Ectodermal cell (in vitro differentiated cells): ENCODE results near the gene NUAK1.

ENCODE experiments used
- H3K27ac ChIP-seq: 2 replicates; pipeline ENCODE4 v1.7.0; 2013; ENCODE audit warnings: mild to moderate bottlenecking, low read depth, low read length; ENCODE audit not compliant: insufficient read depth, poor library complexity, severe bottlenecking
- H3K27me3 ChIP-seq: 2 replicates; pipeline ENCODE4 v1.7.0; 2013; ENCODE audit warnings: mild to moderate bottlenecking, low read length; ENCODE audit not compliant: insufficient read depth, control insufficient read depth, poor library complexity, severe bottlenecking
- H3K36me3 ChIP-seq: one replicate; pipeline ENCODE4 v1.7.0; 2013; ENCODE audit warnings: low read length; ENCODE audit not compliant: control insufficient read depth, insufficient read depth
- H3K4me1 ChIP-seq: one replicate; pipeline ENCODE4 v1.7.0; 2013; ENCODE audit warnings: low read length; ENCODE audit not compliant: control insufficient read depth, insufficient read depth
- H3K4me3 ChIP-seq: 2 replicates; pipeline ENCODE4 v1.7.0; 2013; ENCODE audit warnings: low read depth, low read length, control low read depth; ENCODE audit not compliant: insufficient read depth
- H3K9me3 ChIP-seq: 2 replicates; pipeline ENCODE4 v1.7.0; 2013; ENCODE audit warnings: mild to moderate bottlenecking, low read length, moderate library complexity; ENCODE audit not compliant: control insufficient read depth
- WGBS, 2 experiments: methylation state at CpG; one replicate each; pipeline ENCODE4 v1.1.7; 2013; ENCODE audit warnings: missing lambda C conversion rate in 2 of 2; 5-methylcytosine and 5-hydroxymethylcytosine counted together

NUAK1 gene

DNA sequence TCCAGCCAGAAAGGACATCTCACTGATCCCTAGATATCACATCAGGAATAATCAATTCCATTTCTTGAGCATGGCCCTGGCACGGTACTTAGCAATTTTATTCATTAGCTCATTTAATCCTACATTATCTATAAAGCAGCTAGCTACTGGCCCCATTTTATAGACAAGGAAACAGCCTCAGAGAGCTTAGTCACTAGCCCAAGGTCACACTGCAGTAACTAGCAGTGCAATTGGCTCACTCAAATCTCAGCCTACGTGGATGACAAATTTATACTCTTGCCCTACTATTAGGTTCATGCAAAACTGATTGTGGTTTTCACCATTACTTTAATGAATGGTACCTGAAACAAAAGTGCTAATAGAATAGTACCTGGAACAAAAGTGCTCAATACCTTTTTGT lies 41.7 kb downstream of the NUAK1 start:
- H3K36me3 ChIP-seq = no peaks in the 10 kb centered on the region

DNA sequence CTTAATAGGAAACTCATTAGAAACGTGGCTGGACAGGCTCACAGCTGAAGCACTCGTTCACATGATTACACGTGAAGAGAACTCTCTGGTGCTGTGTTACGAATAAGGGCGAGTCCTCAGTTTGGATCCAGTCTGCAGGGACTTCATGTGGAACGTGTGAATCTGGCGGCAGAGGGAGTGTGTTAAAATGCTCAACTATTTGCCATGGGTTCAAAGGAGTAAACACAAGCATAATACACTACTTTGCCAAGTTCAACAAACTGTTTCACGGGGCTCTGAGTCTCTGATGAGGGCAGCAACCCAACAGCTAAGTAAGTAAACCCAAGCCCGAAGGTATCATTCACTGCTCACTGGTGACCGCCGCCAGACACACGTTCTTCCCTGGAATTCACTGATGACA lies 42.4 kb downstream of the NUAK1 start:
- H3K9me3 ChIP-seq = no peaks in the 10 kb centered on the region
- WGBS, 2 experiments = 93 to 94% methylated on average over 12 of the region's 12 CpGs
- no peaks in the 10 kb centered on the region for H3K27me3 ChIP-seq
- H3K4me1 ChIP-seq = peaks cover 13% of the 10 kb centered on the region
- no peak overlapping the region for H3K4me3 ChIP-seq
- no peaks in the 10 kb centered on the region for H3K36me3 ChIP-seq
- no peak overlapping the region for H3K27ac ChIP-seq

More for the DNA sequence above, 41.7 kb downstream of the NUAK1 start:
- WGBS, 2 experiments = 90 to 91% methylated on average over 2 of the region's 2 CpGs
- H3K4me3 ChIP-seq = no peak overlapping the region
- H3K27ac ChIP-seq = no peak overlapping the region
- H3K9me3 ChIP-seq = no peaks in the 10 kb centered on the region
- peaks cover 13% of the 10 kb centered on the region for H3K4me1 ChIP-seq
- no peaks in the 10 kb centered on the region for H3K27me3 ChIP-seq

DNA sequence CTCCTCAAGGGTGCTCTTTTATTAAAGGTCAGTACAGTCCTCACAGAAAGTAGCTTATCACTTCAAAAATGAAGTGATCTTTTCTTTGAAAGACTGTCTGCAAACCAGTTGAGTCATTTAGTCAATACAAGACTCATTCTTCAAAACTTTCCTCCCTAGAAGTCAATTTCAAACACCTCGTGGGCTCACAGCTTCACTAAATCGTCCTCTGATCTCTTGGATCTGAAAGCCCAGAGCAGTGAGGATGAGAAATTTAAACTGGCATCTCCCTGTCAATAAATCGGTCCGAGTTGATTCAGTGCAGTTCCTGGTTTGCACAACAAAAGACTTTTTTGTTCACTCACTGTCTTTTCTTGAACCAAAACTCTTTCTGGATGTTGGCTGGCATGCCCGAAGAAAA lies 44.5 kb downstream of the NUAK1 start:
- Histone ChIP-seq H3K4me3 (no peak overlapping the region), H3K4me1 (peaks cover 11% of the 10 kb centered on the region), H3K9me3 (no peaks in the 10 kb centered on the region), H3K27me3 (no peaks in the 10 kb centered on the region), H3K27ac (no peak overlapping the region), H3K36me3 (no peaks in the 10 kb centered on the region)
- WGBS, 2 experiments = 90% methylated on average over 5 of the region's 5 CpGs

DNA sequence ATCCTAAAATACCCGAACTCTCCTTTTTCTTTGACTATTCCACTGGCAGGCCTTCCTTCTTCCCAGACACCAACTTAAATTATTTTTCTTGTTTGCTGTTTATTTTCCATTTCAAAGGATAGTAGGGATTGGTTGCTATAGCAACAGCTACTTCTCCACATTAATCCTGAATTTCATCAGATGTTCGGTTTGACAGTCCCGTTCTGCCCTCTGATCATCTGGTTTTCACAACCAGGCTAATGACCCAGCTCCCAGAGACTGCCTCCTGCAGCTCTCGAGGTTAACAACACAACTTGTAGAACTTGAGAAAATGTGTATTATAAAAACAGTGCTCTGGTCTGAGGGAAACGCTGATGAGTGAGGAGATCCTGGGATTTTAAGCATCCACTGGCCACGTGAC lies 45.5 kb downstream of the NUAK1 start:
- no peak overlapping the region for H3K4me3 ChIP-seq
- WGBS, 2 experiments = 90 to 92% methylated on average over 5 to 6 of the region's 6 CpGs
- H3K36me3 ChIP-seq = no peaks in the 10 kb centered on the region
- no peak overlapping the region for H3K27ac ChIP-seq
- no peaks in the 10 kb centered on the region for H3K9me3 ChIP-seq
- no peaks in the 10 kb centered on the region for H3K27me3 ChIP-seq
- peaks cover under 1% of the 10 kb centered on the region for H3K4me1 ChIP-seq

DNA sequence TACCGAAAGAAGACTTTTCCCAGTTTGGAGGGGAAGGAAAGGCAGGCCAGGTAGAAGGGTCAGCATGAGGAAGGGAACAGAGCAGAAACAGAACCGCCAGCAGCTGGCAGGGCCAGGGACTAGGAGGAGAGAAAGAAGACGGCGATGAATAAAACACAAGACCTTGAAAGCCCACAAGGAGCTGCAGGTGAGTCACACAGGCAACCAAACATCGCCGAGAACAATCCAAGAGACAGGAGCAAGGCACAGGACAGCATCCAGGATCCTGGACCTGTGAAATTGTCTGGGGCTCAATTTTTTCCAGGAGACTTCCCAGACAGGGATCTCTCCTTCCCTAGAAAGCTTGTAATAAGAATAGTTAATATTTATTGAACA lies 47.3 kb downstream of the NUAK1 start:
- Histone ChIP-seq H3K36me3 (no peaks in the 10 kb centered on the region), H3K9me3 (no peaks in the 10 kb centered on the region), H3K4me1 (no peaks in the 10 kb centered on the region), H3K27me3 (no peaks in the 10 kb centered on the region), H3K27ac (no peak overlapping the region), H3K4me3 (no peak overlapping the region)
- WGBS, 2 experiments = 93 to 96% methylated on average over 6 of the region's 6 CpGs

DNA sequence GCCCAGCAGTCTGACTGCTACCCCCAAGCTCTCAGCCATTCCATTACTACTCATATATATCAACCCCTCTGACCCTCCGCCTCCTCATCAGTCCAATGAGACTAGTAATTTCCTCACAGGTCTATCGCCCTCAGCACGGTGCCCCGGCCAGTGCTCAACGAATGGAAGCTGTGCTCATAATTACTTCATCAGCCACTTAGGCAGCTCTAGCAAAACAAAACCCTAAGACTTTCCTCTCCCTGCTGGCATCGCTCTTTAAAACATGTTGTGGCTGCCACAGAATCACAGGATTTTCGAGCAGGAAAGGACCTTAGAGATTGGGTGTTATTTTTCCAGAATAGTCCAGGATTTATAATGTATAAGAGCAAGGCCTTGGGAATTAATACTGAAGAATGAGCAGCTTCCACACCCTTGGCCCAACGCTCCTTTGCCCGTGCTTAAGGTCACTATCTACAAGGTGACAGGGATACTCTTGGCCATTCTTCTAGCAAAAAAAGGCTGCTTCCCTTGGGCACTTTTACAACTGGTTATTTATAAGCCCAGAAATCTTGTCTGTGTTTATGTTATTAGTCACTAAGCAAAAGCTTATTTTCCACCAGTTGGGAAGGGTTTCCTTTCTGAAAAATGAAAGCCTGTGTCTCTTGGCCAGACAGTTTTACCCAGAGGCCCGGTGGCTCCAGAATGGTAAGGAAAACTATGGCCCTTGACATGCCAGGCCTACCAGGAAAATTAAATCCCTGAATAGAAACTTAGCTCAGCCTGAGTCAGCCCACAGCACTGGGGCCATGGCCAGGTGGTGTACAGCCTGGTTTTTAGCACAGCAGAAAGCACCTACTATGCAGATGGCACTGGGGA lies 47.9 kb downstream of the NUAK1 start:
- H3K27ac ChIP-seq = no peak overlapping the region
- H3K36me3 ChIP-seq = no peaks in the 10 kb centered on the region
- 92 to 94% methylated on average over 10 of the region's 10 CpGs for WGBS, 2 experiments
- H3K9me3 ChIP-seq = no peaks in the 10 kb centered on the region
- no peak overlapping the region for H3K4me3 ChIP-seq
- H3K27me3 ChIP-seq = no peaks in the 10 kb centered on the region
- no peaks in the 10 kb centered on the region for H3K4me1 ChIP-seq

DNA sequence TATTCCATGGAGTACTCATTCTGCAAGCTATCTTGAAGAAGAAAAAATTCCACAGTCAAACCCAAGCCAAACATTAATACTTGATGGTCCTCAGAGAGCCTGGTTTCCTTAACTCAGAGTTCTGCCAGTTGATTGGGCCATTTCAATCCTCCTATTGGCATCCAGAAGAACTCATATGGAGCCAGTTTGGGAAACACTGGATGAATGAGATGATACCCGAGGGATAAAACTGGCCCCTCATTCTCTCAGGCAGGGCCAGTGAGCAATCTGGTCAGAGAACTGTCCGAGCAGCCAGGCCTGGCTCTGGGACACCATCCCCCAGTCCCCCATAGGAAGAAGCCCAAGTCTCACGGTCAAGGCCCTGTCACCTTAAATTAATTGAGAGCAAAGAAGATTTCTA lies 48.8 kb downstream of the NUAK1 start:
- Histone ChIP-seq H3K9me3 (no peaks in the 10 kb centered on the region), H3K36me3 (no peaks in the 10 kb centered on the region), H3K27ac (no peak overlapping the region), H3K4me1 (peaks cover 6% of the 10 kb centered on the region), H3K4me3 (no peak overlapping the region), H3K27me3 (no peaks in the 10 kb centered on the region)
- 92 to 94% methylated on average over 3 of the region's 3 CpGs for WGBS, 2 experiments

DNA sequence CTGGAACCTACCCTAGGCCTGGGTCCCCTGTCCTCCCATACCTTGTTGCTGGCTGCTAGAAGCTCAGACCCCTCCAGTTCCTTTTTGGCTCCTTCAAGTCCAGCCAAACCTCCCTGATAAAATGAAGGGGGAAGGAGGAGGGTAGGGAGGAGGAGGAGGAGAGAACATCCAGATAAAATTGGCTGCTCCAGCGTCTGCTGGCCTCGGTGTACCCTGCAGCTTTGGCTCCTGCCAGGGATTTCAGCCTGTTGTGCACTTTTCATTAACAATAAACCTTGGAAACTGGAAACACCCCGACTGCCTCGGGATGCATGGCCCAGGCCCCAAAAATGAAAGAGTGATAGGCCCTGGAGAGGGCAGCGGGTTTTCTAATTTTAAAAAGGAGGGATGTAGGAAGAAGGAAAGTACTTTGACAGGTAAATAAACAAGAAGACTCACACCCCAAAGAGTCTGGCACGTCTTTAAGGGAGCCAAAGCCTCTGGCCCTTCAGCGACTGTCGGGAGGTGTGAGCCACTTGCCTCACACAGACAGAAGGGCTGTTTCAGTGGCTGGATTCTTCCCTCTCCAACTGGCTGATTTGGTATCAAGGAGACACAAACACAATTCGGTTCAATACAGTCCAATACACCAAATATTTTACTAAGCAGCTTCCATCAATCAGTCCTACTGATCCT lies 49.8 kb downstream of the NUAK1 start:
- H3K4me1 ChIP-seq = peaks cover 16% of the 10 kb centered on the region
- H3K4me3 ChIP-seq = no peak overlapping the region
- no peaks in the 10 kb centered on the region for H3K27me3 ChIP-seq
- H3K36me3 ChIP-seq = no peaks in the 10 kb centered on the region
- H3K27ac ChIP-seq = no peak overlapping the region
- WGBS, 2 experiments = 89% methylated on average over 9 of the region's 9 CpGs
- H3K9me3 ChIP-seq = no peaks in the 10 kb centered on the region

DNA sequence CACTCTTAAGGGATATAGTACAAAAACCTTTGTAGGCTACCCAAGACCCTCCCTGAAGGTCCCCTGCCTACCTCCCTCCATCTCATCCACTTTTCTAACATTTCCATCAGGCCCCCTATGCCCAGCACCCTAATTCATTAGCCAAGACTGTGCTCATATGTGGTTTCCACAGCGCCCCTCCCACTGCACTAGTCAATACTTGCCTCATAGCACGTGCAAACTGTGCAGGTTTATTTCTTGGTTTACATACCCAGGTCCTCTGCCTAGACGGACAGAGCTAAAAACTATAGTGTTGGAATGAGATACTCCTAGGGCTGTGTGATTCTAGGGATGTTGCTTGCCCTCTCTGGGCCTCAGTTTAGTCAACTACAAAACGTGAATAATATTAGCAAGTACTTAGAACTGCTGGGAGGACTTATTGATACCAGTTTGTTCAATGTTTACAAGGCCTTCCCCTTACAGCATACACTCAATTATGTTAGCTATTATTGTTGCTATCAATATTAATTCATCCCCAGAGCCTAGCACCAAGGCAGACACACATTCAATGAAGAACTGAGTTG lies 50.4 kb downstream of the NUAK1 start:
- peaks cover 4% of the 10 kb centered on the region for H3K36me3 ChIP-seq

DNA sequence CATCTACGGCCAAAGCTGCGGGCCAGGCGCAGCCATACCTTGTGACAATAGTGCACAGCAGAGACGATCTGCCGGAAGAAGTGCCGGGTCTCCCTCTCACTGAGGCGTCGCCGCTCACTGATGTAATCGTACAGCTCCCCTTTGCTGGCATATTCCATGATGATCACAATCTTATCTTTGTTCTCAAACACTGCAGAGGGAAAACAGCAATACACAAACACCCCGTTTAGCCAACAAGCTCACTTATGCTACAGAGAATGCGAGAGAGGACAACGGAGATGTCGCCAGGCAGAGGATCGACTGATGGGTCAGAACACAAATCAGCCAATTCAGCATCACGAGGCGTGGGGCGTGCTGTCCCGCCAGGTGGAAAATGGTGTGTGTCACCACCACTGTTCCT lies 52.1 kb downstream of the NUAK1 start:
- no peak overlapping the region for H3K27ac ChIP-seq
- H3K4me1 ChIP-seq = peaks cover 26% of the 10 kb centered on the region
- H3K4me3 ChIP-seq = no peak overlapping the region
- WGBS, 2 experiments = 95 to 97% methylated on average over 19 of the region's 19 CpGs
- H3K9me3 ChIP-seq = no peaks in the 10 kb centered on the region
- H3K36me3 ChIP-seq = peaks cover 5% of the 10 kb centered on the region
- no peaks in the 10 kb centered on the region for H3K27me3 ChIP-seq

More for the DNA sequence above, 50.4 kb downstream of the NUAK1 start:
- H3K9me3 ChIP-seq = no peaks in the 10 kb centered on the region
- no peak overlapping the region for H3K4me3 ChIP-seq
- 92 to 98% methylated on average over 4 of the region's 4 CpGs for WGBS, 2 experiments
- H3K27me3 ChIP-seq = no peaks in the 10 kb centered on the region
- H3K4me1 ChIP-seq = peaks cover 22% of the 10 kb centered on the region
- H3K27ac ChIP-seq = no peak overlapping the region
